Thyroid gland (tissue), 4 donors: ENCODE results near the gene NRSN2.

Source experiments
- POLR2A ChIP-seq, 2 donors: fragments of 450-650 bp; IDR thresholded peaks; one replicate each; pipeline ENCODE4 v1.6.1; 2017; ENCODE audit warnings: antibody characterized with exemption in 2 of 2, mild to moderate bottlenecking in 2 of 2, moderate library complexity in 1 of 2
- TF ChIP-seq, protein P1 (sequence below), 6 experiments: fragments of 200-600 bp in 3 of 6; fragments of 450-650 bp in 3 of 6; sonication (generic) in 3 of 6; IDR thresholded peaks; one replicate each; pipeline ENCODE4 v1.5.1; 2016 to 2019; ENCODE audit warnings: antibody characterized with exemption in 6 of 6, mild to moderate bottlenecking in 2 of 6, inconsistent platforms in 1 of 6, moderate library complexity in 1 of 6

DNA sequence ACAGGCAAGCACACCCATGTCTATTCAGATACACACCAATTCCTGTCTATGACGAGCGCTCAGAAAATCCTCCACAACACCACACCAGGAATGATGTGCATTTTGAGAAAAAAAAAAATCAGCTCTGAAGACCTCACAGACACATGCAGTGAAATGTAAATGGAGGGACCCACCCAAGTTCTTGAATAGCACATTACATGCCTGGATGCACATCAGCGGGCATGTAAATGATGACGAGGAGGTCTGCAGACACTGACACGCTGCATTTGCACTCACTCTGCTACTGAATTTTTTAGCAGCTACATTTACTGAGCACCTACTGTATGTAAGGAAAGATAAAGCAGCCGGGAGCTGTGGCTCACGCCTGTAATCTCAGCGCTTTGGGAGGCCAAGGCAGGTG lies 14.7 kb downstream of the NRSN2 start:
- TF ChIP-seq, protein P1, sequence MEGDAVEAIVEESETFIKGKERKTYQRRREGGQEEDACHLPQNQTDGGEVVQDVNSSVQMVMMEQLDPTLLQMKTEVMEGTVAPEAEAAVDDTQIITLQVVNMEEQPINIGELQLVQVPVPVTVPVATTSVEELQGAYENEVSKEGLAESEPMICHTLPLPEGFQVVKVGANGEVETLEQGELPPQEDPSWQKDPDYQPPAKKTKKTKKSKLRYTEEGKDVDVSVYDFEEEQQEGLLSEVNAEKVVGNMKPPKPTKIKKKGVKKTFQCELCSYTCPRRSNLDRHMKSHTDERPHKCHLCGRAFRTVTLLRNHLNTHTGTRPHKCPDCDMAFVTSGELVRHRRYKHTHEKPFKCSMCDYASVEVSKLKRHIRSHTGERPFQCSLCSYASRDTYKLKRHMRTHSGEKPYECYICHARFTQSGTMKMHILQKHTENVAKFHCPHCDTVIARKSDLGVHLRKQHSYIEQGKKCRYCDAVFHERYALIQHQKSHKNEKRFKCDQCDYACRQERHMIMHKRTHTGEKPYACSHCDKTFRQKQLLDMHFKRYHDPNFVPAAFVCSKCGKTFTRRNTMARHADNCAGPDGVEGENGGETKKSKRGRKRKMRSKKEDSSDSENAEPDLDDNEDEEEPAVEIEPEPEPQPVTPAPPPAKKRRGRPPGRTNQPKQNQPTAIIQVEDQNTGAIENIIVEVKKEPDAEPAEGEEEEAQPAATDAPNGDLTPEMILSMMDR (IDR thresholded peaks at IDR 0.05): no peak
- TF ChIP-seq POLR2A (IDR thresholded peaks at IDR 0.05): no peak
